Hepatocyte (in vitro differentiated cells): ENCODE results near the gene ASAP2. TPM values are rescaled to one million over a fixed set of nuclear protein-coding genes. Genes with fewer than 3 reads are reported as not detected.

Experiments used
- DNase-seq: peaks from one replicate; pipeline ENCODE4 v3.0.0-alpha.2; 2016; ENCODE audit warnings: low spot score
- H2AFZ ChIP-seq: fragments of 200-600 bp; sonication (generic); 2 replicates; pipeline ENCODE4 v1.6.0; 2016; ENCODE audit warnings: antibody characterized with exemption, mild to moderate bottlenecking
- H3K27ac ChIP-seq: fragments of 200-600 bp; sonication (generic); 2 replicates; pipeline ENCODE4 v1.5.1; 2016; ENCODE audit warnings: mild to moderate bottlenecking
- H3K27me3 ChIP-seq: fragments of 200-600 bp; sonication (generic); 2 replicates; pipeline ENCODE4 v1.6.1; 2016
- H3K36me3 ChIP-seq: fragments of 200-600 bp; sonication (generic); replicated peaks from 2 replicates; pipeline ENCODE4 v1.5.1; 2016; ENCODE audit warnings: low read depth; ENCODE audit not compliant: insufficient read depth
- H3K4me1 ChIP-seq: fragments of 200-600 bp; sonication (generic); 2 replicates; pipeline ENCODE4 v1.5.1; 2016; ENCODE audit warnings: mild to moderate bottlenecking, moderate library complexity; ENCODE audit not compliant: insufficient read depth
- H3K4me2 ChIP-seq: fragments of 200-600 bp; sonication (generic); 2 replicates; pipeline ENCODE4 v1.6.0; 2016
- H3K4me3 ChIP-seq: fragments of 200-600 bp; sonication (generic); 2 replicates; pipeline ENCODE4 v1.5.1; 2016; ENCODE audit warnings: mild to moderate bottlenecking
- H3K79me2 ChIP-seq: fragments of 200-600 bp; sonication (generic); 2 replicates; pipeline ENCODE4 v1.6.0; 2017; ENCODE audit warnings: mild to moderate bottlenecking
- H3K9me2 ChIP-seq: fragments of 200-600 bp; sonication (generic); replicated peaks from 2 replicates; pipeline ENCODE4 v1.6.0; 2017; ENCODE audit warnings: mild to moderate bottlenecking; ENCODE audit not compliant: insufficient read depth
- H3K9me3 ChIP-seq: fragments of 200-600 bp; sonication (generic); 2 replicates; pipeline ENCODE4 v1.5.1; 2016; ENCODE audit warnings: low read depth, mild to moderate bottlenecking
- H4K20me1 ChIP-seq: fragments of 200-600 bp; sonication (generic); 2 replicates; pipeline ENCODE4 v1.6.0; 2016; ENCODE audit warnings: mild to moderate bottlenecking; ENCODE audit not compliant: insufficient read depth, poor library complexity, severe bottlenecking
- EZH2 ChIP-seq: fragments of 200-600 bp; sonication (generic); IDR thresholded peaks from 2 replicates; pipeline ENCODE4 v1.6.1; 2016; ENCODE audit warnings: antibody characterized with exemption, mild to moderate bottlenecking, borderline replicate concordance
- EZH2phosphoT487 ChIP-seq: fragments of 200-600 bp; sonication (generic); IDR thresholded peaks from one replicate; pipeline ENCODE4 v1.6.1; 2018; ENCODE audit warnings: antibody characterized with exemption, mild to moderate bottlenecking, low read depth, moderate library complexity; ENCODE audit not compliant: unreplicated experiment, severe bottlenecking
- WGBS: methylation state at CpG from one replicate; pipeline ENCODE4 v1.1.6; 2016; ENCODE audit warnings: low lambda C conversion rate; ENCODE audit errors: missing lambda C conversion rate; 5-methylcytosine and 5-hydroxymethylcytosine counted together
- polyA plus RNA-seq: library from polyadenylated mRNA; unstranded; fragments of >200 nt; fragmentation: Nextera tagmentation; extraction: Ambion mirVana; gene quantifications from 2 replicates; pipeline ENCODE4 v1.2.1, GENCODE V29; 2016
- total RNA-seq: library from RNA; depleted of rRNA; stranded (reverse); fragments of >200 nt; gene quantifications from 2 replicates; pipeline ENCODE4 v1.2.3, GENCODE V29; 2014
- TF ChIP-seq, protein P1 (sequence below): fragments of 200-600 bp; sonication (generic); IDR thresholded peaks from 2 replicates; pipeline ENCODE4 v1.5.1; 2016; ENCODE audit warnings: antibody characterized with exemption, mild to moderate bottlenecking; ENCODE audit not compliant: poor library complexity

Gene ASAP2
- total and polyA plus RNA-seq, 2 experiments from 2014 or later: 13.7 to 21.3 TPM

DNA sequence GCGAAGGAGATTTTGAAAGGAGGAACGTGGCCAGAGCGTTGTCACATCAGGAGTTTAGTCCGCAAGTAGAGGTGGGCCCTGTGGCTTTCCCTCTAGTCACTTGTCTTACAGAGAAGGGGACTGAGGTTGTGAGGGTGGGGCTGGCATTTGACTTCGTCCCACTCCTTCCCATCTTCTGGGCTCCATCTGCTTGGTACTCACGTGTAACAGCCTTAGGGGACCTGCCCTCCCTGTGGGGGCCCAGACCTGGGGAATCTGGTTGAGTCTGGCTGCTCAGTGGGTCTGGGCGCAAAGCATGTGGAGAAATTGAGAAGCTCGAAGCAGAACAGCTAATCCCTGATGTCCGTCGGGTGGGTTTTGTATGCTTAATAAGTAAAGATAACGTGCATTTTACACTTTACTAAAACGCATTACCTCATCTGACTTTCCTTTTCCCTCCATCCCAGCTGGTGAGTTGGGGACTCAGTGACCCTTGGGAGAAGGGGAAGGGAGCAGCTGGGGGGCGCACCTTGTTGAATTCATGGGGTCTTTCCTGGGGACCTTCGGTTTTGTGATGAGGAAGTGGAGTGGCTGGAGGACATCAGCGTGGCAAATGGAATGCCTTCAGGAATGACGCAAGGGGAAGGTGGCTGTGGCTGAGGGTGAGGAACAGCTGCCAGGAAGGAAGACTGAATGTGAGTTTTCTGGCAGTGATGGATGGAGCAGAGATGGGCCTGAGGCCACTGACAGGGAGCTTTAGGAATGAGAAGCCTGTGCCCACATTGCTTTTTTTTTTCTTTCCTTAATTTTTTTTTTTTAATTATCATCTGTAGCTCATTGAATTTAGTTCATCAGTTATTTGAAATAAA, 44.8 kb downstream of the ASAP2 start:
- H3K79me2 ChIP-seq: peaks cover 78% of the 10 kb centered on the region
- peak overlapping the region; percentile 44 for H3K4me2 ChIP-seq
- peaks cover 43% of the 10 kb centered on the region for H3K4me1 ChIP-seq

DNA sequence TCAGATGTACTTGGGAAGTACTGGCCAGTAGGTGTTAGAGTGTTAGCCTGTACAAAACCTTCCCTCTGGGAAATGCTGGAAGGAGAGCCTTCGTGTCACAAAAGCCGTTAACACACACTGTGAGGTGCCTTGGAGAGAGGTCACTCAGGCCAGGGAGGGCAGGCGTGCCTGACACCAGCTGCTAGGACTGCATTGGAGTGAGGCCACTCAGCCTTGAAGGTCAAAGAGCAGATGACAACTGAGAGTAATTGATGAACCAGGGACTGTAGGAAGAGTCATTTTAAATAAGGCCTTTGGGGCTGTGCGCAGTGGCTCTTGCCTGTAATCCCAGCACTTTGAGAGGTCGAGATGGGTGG, 45.4 kb downstream of the ASAP2 start:
- H3K9me3 ChIP-seq: no peaks in the 10 kb centered on the region
- H3K4me2 ChIP-seq: peak overlapping the region; percentile 8
- DNase-seq: no peak
- H3K27ac ChIP-seq: peak overlapping the region; percentile 78
- no peaks in the 10 kb centered on the region for H3K9me2 ChIP-seq
- 88% methylated on average over 5 of the region's 5 CpGs for WGBS
- H2AFZ ChIP-seq: no peak overlapping the region
- H4K20me1 ChIP-seq: peaks cover 9% of the 10 kb centered on the region
- peaks cover 48% of the 10 kb centered on the region for H3K4me1 ChIP-seq
- no peak overlapping the region for H3K4me3 ChIP-seq
- no peaks in the 10 kb centered on the region for H3K27me3 ChIP-seq
- H3K36me3 ChIP-seq: no peaks in the 10 kb centered on the region
- TF ChIP-seq EZH2 (no peak), EZH2phosphoT487 (no peak)
- TF ChIP-seq, protein P1, sequence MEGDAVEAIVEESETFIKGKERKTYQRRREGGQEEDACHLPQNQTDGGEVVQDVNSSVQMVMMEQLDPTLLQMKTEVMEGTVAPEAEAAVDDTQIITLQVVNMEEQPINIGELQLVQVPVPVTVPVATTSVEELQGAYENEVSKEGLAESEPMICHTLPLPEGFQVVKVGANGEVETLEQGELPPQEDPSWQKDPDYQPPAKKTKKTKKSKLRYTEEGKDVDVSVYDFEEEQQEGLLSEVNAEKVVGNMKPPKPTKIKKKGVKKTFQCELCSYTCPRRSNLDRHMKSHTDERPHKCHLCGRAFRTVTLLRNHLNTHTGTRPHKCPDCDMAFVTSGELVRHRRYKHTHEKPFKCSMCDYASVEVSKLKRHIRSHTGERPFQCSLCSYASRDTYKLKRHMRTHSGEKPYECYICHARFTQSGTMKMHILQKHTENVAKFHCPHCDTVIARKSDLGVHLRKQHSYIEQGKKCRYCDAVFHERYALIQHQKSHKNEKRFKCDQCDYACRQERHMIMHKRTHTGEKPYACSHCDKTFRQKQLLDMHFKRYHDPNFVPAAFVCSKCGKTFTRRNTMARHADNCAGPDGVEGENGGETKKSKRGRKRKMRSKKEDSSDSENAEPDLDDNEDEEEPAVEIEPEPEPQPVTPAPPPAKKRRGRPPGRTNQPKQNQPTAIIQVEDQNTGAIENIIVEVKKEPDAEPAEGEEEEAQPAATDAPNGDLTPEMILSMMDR: no peak
- H3K79me2 ChIP-seq: peaks cover 78% of the 10 kb centered on the region

More for the DNA sequence above, 44.8 kb downstream of the ASAP2 start:
- Histone ChIP-seq H3K9me2 (no peaks in the 10 kb centered on the region), H3K9me3 (no peaks in the 10 kb centered on the region), H3K4me3 (no peak overlapping the region), H3K36me3 (no peaks in the 10 kb centered on the region), H4K20me1 (peaks cover 5% of the 10 kb centered on the region), H3K27ac (peak overlapping the region; percentile 78), H2AFZ (no peak overlapping the region), H3K27me3 (no peaks in the 10 kb centered on the region)
- peak; percentile 44 for DNase-seq
- WGBS: 69% methylated on average over 16 of the region's 16 CpGs
- TF ChIP-seq EZH2phosphoT487 (no peak), EZH2 (no peak)
- TF ChIP-seq, protein P1: no peak

DNA sequence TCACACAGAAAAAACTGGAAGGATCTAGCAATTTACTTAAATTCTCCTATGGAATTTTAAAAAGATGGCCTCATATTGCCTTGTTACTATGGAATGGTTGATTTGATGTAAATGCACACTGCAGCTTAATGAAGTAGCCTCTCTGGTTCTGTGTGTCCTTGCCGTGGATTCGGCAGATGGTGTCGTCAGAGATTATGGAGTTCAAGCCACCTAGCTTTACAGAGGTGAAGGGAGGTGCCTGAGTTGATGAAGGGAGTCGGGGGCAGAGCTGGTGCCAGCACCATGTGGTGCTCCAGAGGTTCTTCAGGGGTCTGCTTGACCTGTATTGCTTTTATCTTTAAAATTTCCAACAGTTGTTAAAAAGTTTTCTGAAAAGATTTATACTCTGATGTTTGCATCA, 48.8 kb downstream of the ASAP2 start:
- peaks cover 27% of the 10 kb centered on the region for H3K4me1 ChIP-seq
- TF ChIP-seq, protein P1: no peak
- TF ChIP-seq EZH2: no peak
- TF ChIP-seq EZH2phosphoT487: no peak
- no peaks in the 10 kb centered on the region for H3K9me3 ChIP-seq
- H4K20me1 ChIP-seq: peaks cover 7% of the 10 kb centered on the region
- 80% methylated on average over 4 of the region's 4 CpGs for WGBS
- no peaks in the 10 kb centered on the region for H3K36me3 ChIP-seq
- H3K4me3 ChIP-seq: no peak overlapping the region
- peaks cover 74% of the 10 kb centered on the region for H3K79me2 ChIP-seq
- no peaks in the 10 kb centered on the region for H3K27me3 ChIP-seq
- H3K9me2 ChIP-seq: no peaks in the 10 kb centered on the region
- no peak for DNase-seq
- H2AFZ ChIP-seq: no peak overlapping the region
- no peak overlapping the region for H3K4me2 ChIP-seq
- H3K27ac ChIP-seq: no peak overlapping the region
